Right lobe of liver (tissue), 6 donors: Measurements from ENCODE around the gene TYROBP. TPM values are rescaled to one million over a fixed set of nuclear protein-coding genes. Genes with fewer than 3 reads are reported as not detected.
"Not testable (repeated sequence)": the region's sequence is repeated elsewhere in the genome, so short reads cannot be mapped to it uniquely, and the experiment has no call there.

ENCODE experiments used
- ATAC-seq, 4 donors: fragments of 200-7000 bp; cut with Tn5 transposase; one replicate each; pipeline ENCODE4 v1.9.1; 2020; ENCODE audit warnings: mild to moderate bottlenecking in 4 of 4, moderate library complexity in 4 of 4
- DNase-seq, 3 donors: peaks; one replicate each; pipeline ENCODE4 v3.0.0-alpha.2; 2020
- H3K27ac ChIP-seq, 3 donors: fragments of 200-600 bp; one replicate each; pipeline ENCODE4 v1.8.0; 2022
- H3K27me3 ChIP-seq, 2 donors: fragments of 200-600 bp; one replicate each; pipeline ENCODE4 v1.8.0; 2022
- H3K36me3 ChIP-seq, 4 donors: fragments of 200-600 bp; sonication (generic) in 1 of 4; one replicate each; pipeline versions ENCODE4 v1.5.1 to v1.8.0; 2017 to 2022; ENCODE audit warnings: control low read depth in 1 of 4
- H3K4me1 ChIP-seq, 4 donors: fragments of 200-600 bp; sonication (generic) in 1 of 4; one replicate each; pipeline versions ENCODE4 v1.5.1 to v1.8.0; 2017 to 2022; ENCODE audit warnings: control low read depth in 1 of 4
- H3K4me3 ChIP-seq, 3 donors: fragments of 200-600 bp; one replicate each; pipeline ENCODE4 v1.8.0; 2022
- H3K9me3 ChIP-seq, 4 donors: fragments of 200-600 bp; sonication (generic) in 1 of 4; one replicate each; pipeline versions ENCODE4 v1.5.1 to v1.8.0; 2017 to 2022; ENCODE audit warnings: control low read depth in 1 of 4
- CTCF ChIP-seq, 4 donors: fragments of 200-600 bp in 3 of 4; fragments of 450-650 bp in 1 of 4; IDR thresholded peaks; one replicate each; pipeline versions ENCODE4 v1.5.1 to v1.8.0; 2016 to 2022; ENCODE audit warnings: antibody characterized with exemption in 4 of 4, mild to moderate bottlenecking in 2 of 4
- POLR2A ChIP-seq: fragments of 450-650 bp; IDR thresholded peaks from one replicate; pipeline ENCODE4 v1.6.1; 2017; ENCODE audit warnings: antibody characterized with exemption, mild to moderate bottlenecking
- WGBS: methylation state at CpG from one replicate; pipeline ENCODE4 v1.1.6; 2018; ENCODE audit warnings: low coverage, low lambda C conversion rate; ENCODE audit not compliant: insufficient coverage; ENCODE audit errors: missing lambda C conversion rate; 5-methylcytosine and 5-hydroxymethylcytosine counted together
- intact Hi-C, 2 donors: fragments of 100-400 bp; cut with DNase I; formaldehyde crosslinking; loops; one replicate each; pipeline versions ENCODE4 v1.11.2 to v1.14.1; 2022
- long read RNA-seq: library from polyadenylated mRNA; unstranded; transcript quantifications from one replicate; pipeline ENCODE4 v2.0.0, GENCODE V29; 2019
- total RNA-seq, 6 experiments: library from RNA; depleted of rRNA in 2 of 6; stranded (reverse); fragments of >200 nt in 2 of 6; fragmentation: NEBNext Ultra II Directional in 3 of 6; extraction: Animal tissue kit (Norgen Biotek cat#: 25700) in 3 of 6; gene quantifications; one replicate each; pipeline versions ENCODE4 v1.1.0 to v1.2.4, GENCODE V29; 2016 to 2023
- donor health status: DM: no; HTN: yes; CAD: no.
- donor health status: DM: no; HTN: no; CAD: no.
- donor health status: DM: no; HTN: no; CAD: no.
- donor health status: DM: no; HTN: yes; CAD: no.
- donor health status: DM: no; HTN: yes; CAD: no.

TYROBP gene
- 10 to 100 TPM; 15.6 to 77.8 (median 29.7) TPM for total RNA-seq
- long read RNA-seq, transcript TYROBP-201 (5 exons, 568 nt), result major isoform, 11 of 18 reads
- long read RNA-seq, partial matches to known transcripts, result 0 of 18 reads
- long read RNA-seq, other reads (novel, unspliced or antisense), result 4 of 18 reads

- Histone ChIP-seq H3K4me1 (peaks cover 0 to 14% (median 0%) of the 10 kb centered on the region in 4 donors), H3K4me3 (peak within 1 kb of the TSS; percentile 23 to 35 (median 25)), H3K9me3 (no peaks in the 10 kb centered on the region), H3K27ac (peak within 1 kb of the TSS; percentile 31 to 74 (median 65)), H3K36me3 (no peaks in the 10 kb centered on the region), H3K27me3 (no peaks in the 10 kb centered on the region)
- DNase-seq, result peak in 2 of 3 donors; percentile 53 to 75
- 57% methylated on average over 5 of the region's 9 CpGs for WGBS
- intact Hi-C loops, result no loop called here
- ATAC-seq, result peak; percentile 19 to 44 (median 34)
- peak; percentile 44 for TF ChIP-seq POLR2A
- TF ChIP-seq CTCF (IDR thresholded peaks at IDR 0.05), result no peak
These were observed at the start of gene TYROBP for GRCh38 chr19:35908010-35908441. Gene TYROBP, minus strand, starts transcription at chr19:35908295. Its CDS starts 67 bp downstream, at chr19:35908228.

GRCh38 chr19:35957411-35957810, 49.3 kb upstream of the TYROBP start:
- H3K36me3 ChIP-seq, H3K9me3 ChIP-seq, ATAC-seq, DNase-seq, H3K4me3 ChIP-seq, H3K27me3 ChIP-seq, intact Hi-C loops, H3K27ac ChIP-seq, H3K4me1 ChIP-seq: not testable (repeated sequence)
- 70% methylated on average over 6 of the region's 8 CpGs for WGBS

GRCh38 chr19:35955881-35956634, 48.0 kb upstream of the TYROBP start:
- no peak for TF ChIP-seq POLR2A
- TF ChIP-seq CTCF (IDR thresholded peaks at IDR 0.05), result no peak
- Histone ChIP-seq H3K27ac (no peak overlapping the region), H3K9me3 (no peaks in the 10 kb centered on the region), H3K36me3 (no peaks in the 10 kb centered on the region), H3K27me3 (peaks cover 0 to 4% of the 10 kb centered on the region in 2 donors), H3K4me1 (no peaks in the 10 kb centered on the region), H3K4me3 (no peak overlapping the region)
- intact Hi-C loops, result no loop called here
- DNase-seq, result no peak
- no peak for ATAC-seq
- 55% methylated on average over 6 of the region's 6 CpGs for WGBS

- Histone ChIP-seq H3K9me3 (no peaks in the 10 kb centered on the region), H3K4me3 (no peak overlapping the region), H3K4me1 (no peaks in the 10 kb centered on the region), H3K27me3 (no peaks in the 10 kb centered on the region), H3K27ac (no peak overlapping the region), H3K36me3 (no peaks in the 10 kb centered on the region)
- TF ChIP-seq POLR2A, result no peak
- DNase-seq (no peak), ATAC-seq (no peak)
- intact Hi-C loops, result no loop called here
- WGBS, result 13% methylated on average over 1 of the region's 2 CpGs
These were observed 41.0 kb upstream of the TYROBP start for GRCh38 chr19:35949131-35949530.

- Histone ChIP-seq H3K27me3 (no peaks in the 10 kb centered on the region), H3K27ac (no peak overlapping the region), H3K9me3 (no peaks in the 10 kb centered on the region), H3K36me3 (no peaks in the 10 kb centered on the region), H3K4me3 (no peak overlapping the region), H3K4me1 (peaks cover 0 to 5% (median 0%) of the 10 kb centered on the region in 4 donors)
- DNase-seq (no peak), ATAC-seq (no peak)
- TF ChIP-seq POLR2A (no peak), CTCF (IDR thresholded peaks at IDR 0.05) (no peak)
- intact Hi-C loops, result no loop called here
- WGBS, result 92% methylated on average over 4 of the region's 4 CpGs
These were observed 38.1 kb upstream of the TYROBP start for GRCh38 chr19:35946203-35946602.
